A549 (cell line): ENCODE data around the gene PRDX5. TPM values are rescaled to one million over a fixed set of nuclear protein-coding genes. Genes with fewer than 3 reads are reported as not detected.

ENCODE experiments used
- ATAC-seq, 2 experiments: fragments of 200-7000 bp in 1 of 2; fragments of >200 bp in 1 of 2; cut with Nextera tagmentation in 1 of 2; cut with Tn5 transposase in 1 of 2; 3 replicates each; pipeline versions ENCODE4 v1.8.0 to v1.9.1; 2018 to 2020; ENCODE audit warnings: mild to moderate bottlenecking in 1 of 2, moderate library complexity in 1 of 2
- CTCF ChIA-PET: fragments of 300-600 bp; sonication (Branson Sonifier 250); formaldehyde crosslinking; extraction: SDS; loops from one replicate; lab custom pipeline; 2021; ENCODE audit warnings: antibody characterized with exemption, inconsistent platforms; lab: Yijun Ruan, JAX
- POLR2A ChIA-PET: fragments of 350-600 bp; formaldehyde crosslinking; extraction: SDS; loops from one replicate; lab custom pipeline; 2021; ENCODE audit warnings: antibody characterized with exemption, inconsistent platforms; lab: Yijun Ruan, JAX
- DNase-seq, 2 experiments: peaks; one replicate each; pipeline versions ENCODE4 v3.0.0 to v3.0.0-alpha.2; 2011 to 2016; ENCODE audit warnings: low read depth in 1 of 2, low spot score in 1 of 2
- FAIRE-seq: peaks from 2 replicates; lab custom pipeline; 2011; peaks lifted over from hg19 to GRCh38; lab: Jason Lieb, UNC
- H3K27ac ChIP-seq, 2 experiments: fragments of >200 bp; sonication (Bioruptor Twin); formaldehyde crosslinking; 3 replicates each; pipeline ENCODE4 v1.5.1; 2016 to 2017
- H3K4me1 ChIP-seq: fragments of >200 bp; sonication (Bioruptor Twin); formaldehyde crosslinking; 3 replicates; pipeline ENCODE4 v1.6.1; 2016
- H3K4me2 ChIP-seq: fragments of >200 bp; sonication (Bioruptor Twin); formaldehyde crosslinking; 3 replicates; pipeline ENCODE4 v1.6.1; 2016
- H3K4me3 ChIP-seq: fragments of >200 bp; sonication (Bioruptor Twin); formaldehyde crosslinking; 3 replicates; pipeline ENCODE4 v1.5.1; 2016
- H3K9me3 ChIP-seq: fragments of >200 bp; sonication (Bioruptor Twin); formaldehyde crosslinking; 3 replicates; pipeline ENCODE4 v1.6.1; 2016
- CBX8 ChIP-seq: fragments of 200-600 bp; sonication (generic); IDR thresholded peaks from 2 replicates; pipeline ENCODE4 v1.6.1; 2016
- CHD4 ChIP-seq: fragments of 200-600 bp; sonication (generic); IDR thresholded peaks from 2 replicates; pipeline ENCODE4 v1.6.1; 2016; ENCODE audit warnings: antibody characterized with exemption, mild to moderate bottlenecking, borderline replicate concordance
- EHMT2 ChIP-seq: fragments of 200-600 bp; sonication (generic); IDR thresholded peaks from 2 replicates; pipeline ENCODE4 v1.6.1; 2016; ENCODE audit warnings: antibody characterized with exemption, low read depth, mild to moderate bottlenecking, moderate library complexity
- EP300 ChIP-seq, 2 experiments: fragments of >200 bp; sonication (Bioruptor Twin); formaldehyde crosslinking; IDR thresholded peaks; 2 replicates in 1 of 2; 3 replicates in 1 of 2; pipeline ENCODE4 v1.6.1; 2016 to 2017
- ESRRA ChIP-seq: fragments of 150-350 bp; IDR thresholded peaks from 2 replicates; pipeline ENCODE4 v1.6.1; 2014; ENCODE audit warnings: mild to moderate bottlenecking, low read length, borderline replicate concordance
- FOSL2 ChIP-seq, 2 experiments: fragments of 450-650 bp in 1 of 2; fragments of >200 bp in 1 of 2; sonication (Bioruptor Twin) in 1 of 2; formaldehyde crosslinking; IDR thresholded peaks; 2 replicates each; pipeline versions ENCODE4 v1.5.0 to v1.6.1; 2016 to 2020; ENCODE audit warnings: mild to moderate bottlenecking in 1 of 2, moderate library complexity in 1 of 2
- GATA3 ChIP-seq: IDR thresholded peaks from 2 replicates; pipeline ENCODE4 v1.6.1; 2012; ENCODE audit warnings: borderline replicate concordance
- HOXB5 ChIP-seq: fragments of 250-450 bp; sonication (Bioruptor Pico); IDR thresholded peaks from 2 replicates; pipeline ENCODE4 v1.5.0; 2020; ENCODE audit warnings: mild to moderate bottlenecking, moderate library complexity
- JUN ChIP-seq, 2 experiments: fragments of >200 bp; sonication (Bioruptor Twin); formaldehyde crosslinking; IDR thresholded peaks; 2 replicates in 1 of 2; 3 replicates in 1 of 2; pipeline ENCODE4 v1.6.1; 2016 to 2017
- JUNB ChIP-seq: fragments of >200 bp; sonication (Bioruptor Twin); formaldehyde crosslinking; IDR thresholded peaks from 2 replicates; pipeline ENCODE4 v1.6.1; 2016
- MAFK ChIP-seq: fragments of 450-650 bp; IDR thresholded peaks from 2 replicates; pipeline ENCODE4 v1.6.1; 2014; ENCODE audit not compliant: partially characterized antibody
- MAZ ChIP-seq: fragments of 150-350 bp; IDR thresholded peaks from 2 replicates; pipeline ENCODE4 v1.6.1; 2014; ENCODE audit warnings: antibody characterized with exemption, low read depth, low read length, borderline replicate concordance
- MYC ChIP-seq: IDR thresholded peaks from 2 replicates; pipeline ENCODE4 v1.6.1; 2012; ENCODE audit warnings: mild to moderate bottlenecking, inconsistent platforms, low read length, improper control_type of control experiment, borderline replicate concordance
- NFE2L2 ChIP-seq: fragments of 150-350 bp; conservative IDR thresholded peaks from 2 replicates; pipeline ENCODE4 v1.6.1; 2014; ENCODE audit warnings: low read length
- NPAS2 ChIP-seq: fragments of 250-450 bp; sonication (Bioruptor Pico); IDR thresholded peaks from 2 replicates; pipeline ENCODE4 v1.8.0; 2022; ENCODE audit warnings: mild to moderate bottlenecking, moderate library complexity, borderline replicate concordance
- POLR2A ChIP-seq: IDR thresholded peaks from 2 replicates; pipeline ENCODE4 v1.6.1; 2012; ENCODE audit warnings: mild to moderate bottlenecking, low read length
- RARB ChIP-seq: fragments of 250-450 bp; sonication (Bioruptor Pico); IDR thresholded peaks from 2 replicates; pipeline ENCODE4 v1.8.0; 2021; ENCODE audit warnings: mild to moderate bottlenecking, moderate library complexity
- RCOR1 ChIP-seq: fragments of 150-350 bp; IDR thresholded peaks from 2 replicates; pipeline ENCODE4 v1.6.1; 2014; ENCODE audit warnings: antibody characterized with exemption, low read length, low read depth
- RFX5 ChIP-seq: fragments of 450-650 bp; IDR thresholded peaks from 2 replicates; pipeline ENCODE4 v1.7.1; 2014; ENCODE audit warnings: antibody characterized with exemption, mild to moderate bottlenecking, moderate library complexity
- RNF2 ChIP-seq: fragments of 200-600 bp; sonication (generic); IDR thresholded peaks from 2 replicates; pipeline ENCODE4 v1.6.1; 2016; ENCODE audit warnings: low read depth, mild to moderate bottlenecking, antibody characterized with exemption, moderate library complexity, borderline replicate concordance
- SREBF2 ChIP-seq: fragments of 450-650 bp; IDR thresholded peaks from 2 replicates; pipeline ENCODE4 v1.6.1; 2014; ENCODE audit warnings: mild to moderate bottlenecking, moderate library complexity
- ZFP36 ChIP-seq: fragments of 450-650 bp; IDR thresholded peaks from 2 replicates; pipeline ENCODE4 v1.6.1; 2014; ENCODE audit warnings: borderline replicate concordance; ENCODE audit not compliant: partially characterized antibody
- ZSCAN20 ChIP-seq: fragments of 250-450 bp; sonication (Bioruptor Pico); IDR thresholded peaks from 2 replicates; pipeline ENCODE4 v1.8.0; 2022; ENCODE audit warnings: mild to moderate bottlenecking, moderate library complexity
- WGBS: methylation state at CpG from one replicate; pipeline ENCODE4 v1.1.6; 2017; ENCODE audit errors: missing lambda C conversion rate; 5-methylcytosine and 5-hydroxymethylcytosine counted together
- polyA plus RNA-seq, 4 experiments: library from polyadenylated mRNA; depleted of rRNA in 3 of 4; stranded (reverse); fragments of >200 nt; fragmentation: RNase III in 1 of 4; extraction: RNeasy Plus Mini Kit Qiagen cat#74134 plus additional on column Dnase treatment in 1 of 4; gene quantifications; 2 replicates in 3 of 4; 3 replicates in 1 of 4; pipeline ENCODE4 v1.2.3, GENCODE V29; 2011 to 2017
- TF ChIP-seq, protein P1 (sequence below): fragments of 150-350 bp; IDR thresholded peaks from 2 replicates; pipeline ENCODE4 v1.6.1; 2014; ENCODE audit warnings: low read depth, mild to moderate bottlenecking, low read length
- TF ChIP-seq, protein P2 (sequence below): fragments of 200-600 bp; sonication (generic); IDR thresholded peaks from 2 replicates; pipeline ENCODE4 v1.6.1; 2016; ENCODE audit warnings: antibody characterized with exemption, mild to moderate bottlenecking, moderate library complexity
- TF ChIP-seq, protein P3 (sequence below): fragments of 250-450 bp; sonication (Bioruptor Pico); IDR thresholded peaks from 2 replicates; pipeline ENCODE4 v1.5.0; 2021; ENCODE audit warnings: mild to moderate bottlenecking, moderate library complexity, borderline replicate concordance
- TF ChIP-seq, protein P4 (sequence below): fragments of >200 bp; sonication (Bioruptor Twin); formaldehyde crosslinking; IDR thresholded peaks from 2 replicates; pipeline ENCODE4 v1.6.1; 2016
- TF ChIP-seq, protein P5 (sequence below): fragments of >200 bp; sonication (Bioruptor Twin); formaldehyde crosslinking; IDR thresholded peaks from 3 replicates; pipeline ENCODE4 v1.6.1; 2016
- TF ChIP-seq, protein P6 (sequence below): fragments of 450-650 bp; IDR thresholded peaks from 2 replicates; pipeline ENCODE4 v1.6.1; 2014; ENCODE audit warnings: antibody characterized with exemption
- TF ChIP-seq, protein P7 (sequence below): IDR thresholded peaks from 2 replicates; pipeline ENCODE4 v1.6.1; 2012; ENCODE audit warnings: low read depth, borderline replicate concordance

PRDX5 gene
- polyA plus RNA-seq, 2 of the 4 experiments (the other 2 are of a cell fraction) = 377 to 491 TPM

DNA sequence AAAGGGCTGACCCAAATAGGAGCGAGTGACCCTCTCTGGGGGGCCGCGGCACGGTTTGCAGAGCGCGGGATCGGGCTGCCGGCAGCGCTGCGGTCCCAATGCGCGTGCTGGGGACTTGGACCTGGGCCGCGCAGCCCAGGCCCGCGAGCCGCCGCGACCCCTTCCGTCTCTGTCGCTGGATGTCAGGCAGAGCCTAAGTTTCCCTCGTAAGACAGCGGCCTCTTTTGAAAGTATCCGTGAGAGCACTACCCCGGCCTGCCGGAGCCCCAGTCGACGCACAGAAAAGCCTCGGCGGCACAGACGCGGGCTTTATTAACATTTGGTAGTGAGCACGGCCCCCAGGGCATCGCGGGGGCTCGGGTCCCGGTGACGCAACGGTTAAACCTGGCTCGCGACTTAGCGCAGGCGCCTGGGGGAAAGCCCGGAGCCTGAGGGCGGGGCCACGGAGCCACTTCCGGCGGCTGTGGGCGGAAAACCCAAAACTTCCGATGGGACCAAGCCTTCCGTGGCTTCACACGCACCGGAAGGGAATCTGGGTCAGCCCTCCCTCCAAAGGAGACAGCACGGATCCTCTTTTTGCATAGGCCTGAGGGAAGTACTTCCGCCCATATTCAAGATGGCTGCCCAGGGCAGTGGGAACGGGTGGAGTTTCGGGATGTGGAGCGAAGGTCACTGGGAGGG is 48.2 kb upstream of the PRDX5 start:
- FAIRE-seq (peak; percentile 59), ATAC-seq (peak; percentile 80 to 91), DNase-seq (peak; percentile 87 to 100)
- POLR2A ChIA-PET = interaction anchor here (0.6 to 5.9 kb wide), 13 partner anchors 10 to 84 kb away, joined by 3 to 53 read pairs (median 5); partner anchors contain the start of genes BAD, ESRRA, FKBP2 and GPR137
- Histone ChIP-seq H3K4me3 (peak overlapping the region; percentile 72), H3K9me3 (no peaks in the 10 kb centered on the region), H3K4me1 (peaks cover 32% of the 10 kb centered on the region), H3K27ac (peak overlapping the region; percentile 94 to 97), H3K4me2 (peak overlapping the region; percentile 97)
- CTCF ChIA-PET = interaction anchor here (0.6 to 16.0 kb wide), 12 partner anchors 11 to 707 kb away, joined by 3 to 220 read pairs (median 4); partner anchors contain the start of genes BAD, CATSPERZ, ESRRA and PLCB3
- WGBS = 3% methylated on average over 29 of the region's 58 CpGs
- TF ChIP-seq, protein P1, sequence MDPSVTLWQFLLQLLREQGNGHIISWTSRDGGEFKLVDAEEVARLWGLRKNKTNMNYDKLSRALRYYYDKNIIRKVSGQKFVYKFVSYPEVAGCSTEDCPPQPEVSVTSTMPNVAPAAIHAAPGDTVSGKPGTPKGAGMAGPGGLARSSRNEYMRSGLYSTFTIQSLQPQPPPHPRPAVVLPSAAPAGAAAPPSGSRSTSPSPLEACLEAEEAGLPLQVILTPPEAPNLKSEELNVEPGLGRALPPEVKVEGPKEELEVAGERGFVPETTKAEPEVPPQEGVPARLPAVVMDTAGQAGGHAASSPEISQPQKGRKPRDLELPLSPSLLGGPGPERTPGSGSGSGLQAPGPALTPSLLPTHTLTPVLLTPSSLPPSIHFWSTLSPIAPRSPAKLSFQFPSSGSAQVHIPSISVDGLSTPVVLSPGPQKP = no peak
- TF ChIP-seq, protein P2, sequence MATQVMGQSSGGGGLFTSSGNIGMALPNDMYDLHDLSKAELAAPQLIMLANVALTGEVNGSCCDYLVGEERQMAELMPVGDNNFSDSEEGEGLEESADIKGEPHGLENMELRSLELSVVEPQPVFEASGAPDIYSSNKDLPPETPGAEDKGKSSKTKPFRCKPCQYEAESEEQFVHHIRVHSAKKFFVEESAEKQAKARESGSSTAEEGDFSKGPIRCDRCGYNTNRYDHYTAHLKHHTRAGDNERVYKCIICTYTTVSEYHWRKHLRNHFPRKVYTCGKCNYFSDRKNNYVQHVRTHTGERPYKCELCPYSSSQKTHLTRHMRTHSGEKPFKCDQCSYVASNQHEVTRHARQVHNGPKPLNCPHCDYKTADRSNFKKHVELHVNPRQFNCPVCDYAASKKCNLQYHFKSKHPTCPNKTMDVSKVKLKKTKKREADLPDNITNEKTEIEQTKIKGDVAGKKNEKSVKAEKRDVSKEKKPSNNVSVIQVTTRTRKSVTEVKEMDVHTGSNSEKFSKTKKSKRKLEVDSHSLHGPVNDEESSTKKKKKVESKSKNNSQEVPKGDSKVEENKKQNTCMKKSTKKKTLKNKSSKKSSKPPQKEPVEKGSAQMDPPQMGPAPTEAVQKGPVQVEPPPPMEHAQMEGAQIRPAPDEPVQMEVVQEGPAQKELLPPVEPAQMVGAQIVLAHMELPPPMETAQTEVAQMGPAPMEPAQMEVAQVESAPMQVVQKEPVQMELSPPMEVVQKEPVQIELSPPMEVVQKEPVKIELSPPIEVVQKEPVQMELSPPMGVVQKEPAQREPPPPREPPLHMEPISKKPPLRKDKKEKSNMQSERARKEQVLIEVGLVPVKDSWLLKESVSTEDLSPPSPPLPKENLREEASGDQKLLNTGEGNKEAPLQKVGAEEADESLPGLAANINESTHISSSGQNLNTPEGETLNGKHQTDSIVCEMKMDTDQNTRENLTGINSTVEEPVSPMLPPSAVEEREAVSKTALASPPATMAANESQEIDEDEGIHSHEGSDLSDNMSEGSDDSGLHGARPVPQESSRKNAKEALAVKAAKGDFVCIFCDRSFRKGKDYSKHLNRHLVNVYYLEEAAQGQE = no peak
- TF ChIP-seq, protein P3, sequence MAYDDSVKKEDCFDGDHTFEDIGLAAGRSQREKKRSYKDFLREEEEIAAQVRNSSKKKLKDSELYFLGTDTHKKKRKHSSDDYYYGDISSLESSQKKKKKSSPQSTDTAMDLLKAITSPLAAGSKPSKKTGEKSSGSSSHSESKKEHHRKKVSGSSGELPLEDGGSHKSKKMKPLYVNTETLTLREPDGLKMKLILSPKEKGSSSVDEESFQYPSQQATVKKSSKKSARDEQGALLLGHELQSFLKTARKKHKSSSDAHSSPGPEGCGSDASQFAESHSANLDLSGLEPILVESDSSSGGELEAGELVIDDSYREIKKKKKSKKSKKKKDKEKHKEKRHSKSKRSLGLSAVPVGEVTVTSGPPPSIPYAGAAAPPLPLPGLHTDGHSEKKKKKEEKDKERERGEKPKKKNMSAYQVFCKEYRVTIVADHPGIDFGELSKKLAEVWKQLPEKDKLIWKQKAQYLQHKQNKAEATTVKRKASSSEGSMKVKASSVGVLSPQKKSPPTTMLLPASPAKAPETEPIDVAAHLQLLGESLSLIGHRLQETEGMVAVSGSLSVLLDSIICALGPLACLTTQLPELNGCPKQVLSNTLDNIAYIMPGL (CRISPR knock-in tag) = no peak
- TF ChIP-seq, protein P4, sequence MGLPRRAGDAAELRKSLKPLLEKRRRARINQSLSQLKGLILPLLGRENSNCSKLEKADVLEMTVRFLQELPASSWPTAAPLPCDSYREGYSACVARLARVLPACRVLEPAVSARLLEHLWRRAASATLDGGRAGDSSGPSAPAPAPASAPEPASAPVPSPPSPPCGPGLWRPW = no peak
- TF ChIP-seq ESRRA (no peak; the same call in 1 of the 2 replicates), POLR2A (peak; percentile 32), MAFK (no peak), MAZ (peak; percentile 32; the same call in 1 of the 2 replicates), JUNB (no peak), CHD4 (no peak), RARB (no peak), NFE2L2 (no peak), HOXB5 (CRISPR knock-in tag) (no peak), SREBF2 (no peak), GATA3 (no peak; the same call in 1 of the 2 replicates), ZFP36 (no peak), CBX8 (no peak), MYC (no peak; the same call in 1 of the 2 replicates), NPAS2 (CRISPR knock-in tag) (no peak), EP300 (IDR thresholded peaks at IDR 0.05) (no peak), ZSCAN20 (no peak), RNF2 (peak; percentile 84; the same call in 1 of the 2 replicates), RCOR1 (no peak), JUN (IDR thresholded peaks at IDR 0.05) (peak; percentile 78 to 92), EHMT2 (no peak), RFX5 (no peak), FOSL2 (IDR thresholded peaks at IDR 0.05) (no peak), FOSL2 (CRISPR knock-in tag; IDR thresholded peaks at IDR 0.05) (peak; percentile 41; the same call in 1 of the 2 replicates)
- TF ChIP-seq, protein P5, sequence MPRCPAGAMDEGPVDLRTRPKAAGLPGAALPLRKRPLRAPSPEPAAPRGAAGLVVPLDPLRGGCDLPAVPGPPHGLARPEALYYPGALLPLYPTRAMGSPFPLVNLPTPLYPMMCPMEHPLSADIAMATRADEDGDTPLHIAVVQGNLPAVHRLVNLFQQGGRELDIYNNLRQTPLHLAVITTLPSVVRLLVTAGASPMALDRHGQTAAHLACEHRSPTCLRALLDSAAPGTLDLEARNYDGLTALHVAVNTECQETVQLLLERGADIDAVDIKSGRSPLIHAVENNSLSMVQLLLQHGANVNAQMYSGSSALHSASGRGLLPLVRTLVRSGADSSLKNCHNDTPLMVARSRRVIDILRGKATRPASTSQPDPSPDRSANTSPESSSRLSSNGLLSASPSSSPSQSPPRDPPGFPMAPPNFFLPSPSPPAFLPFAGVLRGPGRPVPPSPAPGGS = no peak; the same call in 2 of the 3 replicates
- TF ChIP-seq, protein P6, sequence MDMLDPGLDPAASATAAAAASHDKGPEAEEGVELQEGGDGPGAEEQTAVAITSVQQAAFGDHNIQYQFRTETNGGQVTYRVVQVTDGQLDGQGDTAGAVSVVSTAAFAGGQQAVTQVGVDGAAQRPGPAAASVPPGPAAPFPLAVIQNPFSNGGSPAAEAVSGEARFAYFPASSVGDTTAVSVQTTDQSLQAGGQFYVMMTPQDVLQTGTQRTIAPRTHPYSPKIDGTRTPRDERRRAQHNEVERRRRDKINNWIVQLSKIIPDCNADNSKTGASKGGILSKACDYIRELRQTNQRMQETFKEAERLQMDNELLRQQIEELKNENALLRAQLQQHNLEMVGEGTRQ = no peak
- TF ChIP-seq, protein P7, sequence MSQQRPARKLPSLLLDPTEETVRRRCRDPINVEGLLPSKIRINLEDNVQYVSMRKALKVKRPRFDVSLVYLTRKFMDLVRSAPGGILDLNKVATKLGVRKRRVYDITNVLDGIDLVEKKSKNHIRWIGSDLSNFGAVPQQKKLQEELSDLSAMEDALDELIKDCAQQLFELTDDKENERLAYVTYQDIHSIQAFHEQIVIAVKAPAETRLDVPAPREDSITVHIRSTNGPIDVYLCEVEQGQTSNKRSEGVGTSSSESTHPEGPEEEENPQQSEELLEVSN = peak; percentile 61; the same call in 1 of the 2 replicates
